ENCODE measurements around the gene HDAC10.

Gene HDAC10

GRCh38 chr22:50245214-50246072 is 5.6 kb downstream of the HDAC10 start:
- H3K36me3 ChIP-seq = peaks cover 42% of the 10 kb centered on the region
- no peaks in the 10 kb centered on the region for H3K9me3 ChIP-seq
- TF ChIP-seq, protein P1, sequence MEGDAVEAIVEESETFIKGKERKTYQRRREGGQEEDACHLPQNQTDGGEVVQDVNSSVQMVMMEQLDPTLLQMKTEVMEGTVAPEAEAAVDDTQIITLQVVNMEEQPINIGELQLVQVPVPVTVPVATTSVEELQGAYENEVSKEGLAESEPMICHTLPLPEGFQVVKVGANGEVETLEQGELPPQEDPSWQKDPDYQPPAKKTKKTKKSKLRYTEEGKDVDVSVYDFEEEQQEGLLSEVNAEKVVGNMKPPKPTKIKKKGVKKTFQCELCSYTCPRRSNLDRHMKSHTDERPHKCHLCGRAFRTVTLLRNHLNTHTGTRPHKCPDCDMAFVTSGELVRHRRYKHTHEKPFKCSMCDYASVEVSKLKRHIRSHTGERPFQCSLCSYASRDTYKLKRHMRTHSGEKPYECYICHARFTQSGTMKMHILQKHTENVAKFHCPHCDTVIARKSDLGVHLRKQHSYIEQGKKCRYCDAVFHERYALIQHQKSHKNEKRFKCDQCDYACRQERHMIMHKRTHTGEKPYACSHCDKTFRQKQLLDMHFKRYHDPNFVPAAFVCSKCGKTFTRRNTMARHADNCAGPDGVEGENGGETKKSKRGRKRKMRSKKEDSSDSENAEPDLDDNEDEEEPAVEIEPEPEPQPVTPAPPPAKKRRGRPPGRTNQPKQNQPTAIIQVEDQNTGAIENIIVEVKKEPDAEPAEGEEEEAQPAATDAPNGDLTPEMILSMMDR (IDR thresholded peaks at IDR 0.05) = no peak
- peak overlapping the region; percentile 88 for H3K27ac ChIP-seq
- H3K4me1 ChIP-seq (ENCODE audit: control insufficient read depth in 1 of 2, insufficient read depth in 1 of 2, low read depth in 1 of 2, low read length in 1 of 2) = peaks cover 62 to 69% of the 10 kb centered on the region in 2 experiments
- peak overlapping the region; percentile 72 to 86 for H3K4me3 ChIP-seq (ENCODE audit: low read depth in 1 of 2, low read length in 1 of 2)
- no peaks in the 10 kb centered on the region for H3K27me3 ChIP-seq

- Histone ChIP-seq H3K27ac (peak within 1 kb of the TSS; percentile 88), H3K36me3 (peaks cover 42% of the 10 kb centered on the region), H3K4me1 (ENCODE audit: control insufficient read depth in 1 of 2, insufficient read depth in 1 of 2, low read depth in 1 of 2, low read length in 1 of 2) (peaks cover 54 to 61% of the 10 kb centered on the region in 2 experiments), H3K9me3 (no peaks in the 10 kb centered on the region), H3K4me3 (ENCODE audit: low read depth in 1 of 2, low read length in 1 of 2) (peak within 1 kb of the TSS; percentile 72 to 86), H3K27me3 (no peaks in the 10 kb centered on the region)
- TF ChIP-seq, protein P1 (IDR thresholded peaks at IDR 0.05) = peak; percentile 61
Observed at GRCh38 chr22:50244420-50245213, 6.4 kb downstream of the HDAC10 start, which contains the start of gene TUBGCP6. TUBGCP6 (minus strand) TSS chr22:50245023; CDS start chr22:50244459, 564 bp downstream.

GRCh38 chr22:50243685-50244419 is 7.2 kb downstream of the HDAC10 start:
- Histone ChIP-seq H3K9me3 (no peaks in the 10 kb centered on the region), H3K4me1 (ENCODE audit: control insufficient read depth in 1 of 2, insufficient read depth in 1 of 2, low read depth in 1 of 2, low read length in 1 of 2) (peaks cover 52 to 59% of the 10 kb centered on the region in 2 experiments), H3K36me3 (peaks cover 41% of the 10 kb centered on the region), H3K27ac (peak overlapping the region; percentile 88), H3K4me3 (ENCODE audit: low read depth in 1 of 2, low read length in 1 of 2) (peak overlapping the region; percentile 72 to 86), H3K27me3 (no peaks in the 10 kb centered on the region)
- TF ChIP-seq, protein P1 (IDR thresholded peaks at IDR 0.05) = no peak

- Histone ChIP-seq H3K9me3 (no peaks in the 10 kb centered on the region), H3K4me3 (ENCODE audit: low read depth in 1 of 2, low read length in 1 of 2) (no peak overlapping the region), H3K27me3 (no peaks in the 10 kb centered on the region), H3K36me3 (peaks cover 30% of the 10 kb centered on the region), H3K27ac (no peak overlapping the region), H3K4me1 (ENCODE audit: control insufficient read depth in 1 of 2, insufficient read depth in 1 of 2, low read depth in 1 of 2, low read length in 1 of 2) (peaks cover 46 to 52% of the 10 kb centered on the region in 2 experiments)
- TF ChIP-seq, protein P1 (IDR thresholded peaks at IDR 0.05) = no peak
Observed at GRCh38 chr22:50242406-50242949, 8.6 kb downstream of the HDAC10 start.

- Histone ChIP-seq H3K4me3 (ENCODE audit: low read depth in 1 of 2, low read length in 1 of 2) (no peak overlapping the region), H3K27ac (no peak overlapping the region), H3K4me1 (ENCODE audit: control insufficient read depth in 1 of 2, insufficient read depth in 1 of 2, low read depth in 1 of 2, low read length in 1 of 2) (peaks cover 28 to 29% of the 10 kb centered on the region in 2 experiments), H3K36me3 (peaks cover 23% of the 10 kb centered on the region), H3K27me3 (no peaks in the 10 kb centered on the region), H3K9me3 (no peaks in the 10 kb centered on the region)
- TF ChIP-seq, protein P1 (IDR thresholded peaks at IDR 0.05) = no peak
Observed at GRCh38 chr22:50238755-50239154, 12.3 kb downstream of the HDAC10 start.

All from neutrophil (primary cell).